HG03108 (cell line): ENCODE results near the gene OLFML2B.

Experiments
- ATAC-seq: cut with Tn5 transposase; IDR thresholded peaks from one replicate; pipeline ENCODE4 v1.9.1; 2021; ENCODE audit warnings: moderate library complexity; ENCODE audit not compliant: unreplicated experiment

OLFML2B gene

GRCh38 chr1:162008799-162009198, 14.9 kb downstream of the OLFML2B start:
- ATAC-seq, result no peak

- ATAC-seq, result no peak
Measured at GRCh38 chr1:162007466-162007865, 16.2 kb downstream of the OLFML2B start.

GRCh38 chr1:162006081-162006480, 17.6 kb downstream of the OLFML2B start:
- no peak for ATAC-seq

- no peak for ATAC-seq
Measured at GRCh38 chr1:162004441-162004950, 19.2 kb downstream of the OLFML2B start.

GRCh38 chr1:162003830-162004215, 19.8 kb downstream of the OLFML2B start:
- ATAC-seq, result no peak

GRCh38 chr1:162003061-162003829, 20.4 kb downstream of the OLFML2B start:
- no peak for ATAC-seq

GRCh38 chr1:162000053-162000420, 23.6 kb downstream of the OLFML2B start:
- no peak for ATAC-seq

- no peak for ATAC-seq
Measured at GRCh38 chr1:161999301-162000052, 24.2 kb downstream of the OLFML2B start.

GRCh38 chr1:161998811-161999210, 24.9 kb downstream of the OLFML2B start:
- ATAC-seq, result no peak

- ATAC-seq, result no peak
Measured at GRCh38 chr1:161997152-161997551, 26.5 kb downstream of the OLFML2B start.

- no peak for ATAC-seq
Measured at GRCh38 chr1:161994175-161994668, 29.4 kb downstream of the OLFML2B start.

GRCh38 chr1:161993576-161993975, 30.1 kb downstream of the OLFML2B start:
- no peak for ATAC-seq

GRCh38 chr1:161989786-161990185, 33.9 kb downstream of the OLFML2B start:
- no peak for ATAC-seq

- no peak for ATAC-seq
Measured at GRCh38 chr1:161989108-161989507, 34.6 kb downstream of the OLFML2B start.

- ATAC-seq, result no peak
Measured at GRCh38 chr1:161988413-161988812, 35.3 kb downstream of the OLFML2B start.

- ATAC-seq, result no peak
Measured at GRCh38 chr1:161987872-161988271, 35.8 kb downstream of the OLFML2B start.

- no peak for ATAC-seq
Measured at GRCh38 chr1:161987303-161987702, 36.4 kb downstream of the OLFML2B start.

- ATAC-seq, result no peak
Measured at GRCh38 chr1:161986328-161986727, 37.3 kb downstream of the OLFML2B start.

GRCh38 chr1:161985301-161985822, 38.3 kb downstream of the OLFML2B start:
- no peak for ATAC-seq

- no peak for ATAC-seq
Measured at GRCh38 chr1:161983725-161984124, 39.9 kb downstream of the OLFML2B start.

- ATAC-seq, result no peak
Measured at GRCh38 chr1:161982917-161983316, 40.8 kb downstream of the OLFML2B start.

GRCh38 chr1:161982507-161982895, 41.2 kb downstream of the OLFML2B start:
- no peak for ATAC-seq
